Effector memory CD4-positive, alpha-beta T cell (primary cell): ENCODE measurements around the gene TSPAN5.

ENCODE experiments used
- DNase-seq, 3 donors: peaks; one replicate each; pipeline ENCODE4 v3.0.0-alpha.2; 2020
- H3K27ac ChIP-seq: 2 replicates; pipeline ENCODE4 v1.7.0; 2013; ENCODE audit warnings: mild to moderate bottlenecking, low read length, moderate library complexity; ENCODE audit not compliant: insufficient read depth, poor library complexity, severe bottlenecking
- H3K27me3 ChIP-seq: replicated peaks from 2 replicates; pipeline ENCODE4 v1.7.0; 2013; ENCODE audit warnings: mild to moderate bottlenecking, low read length; ENCODE audit not compliant: insufficient read depth, control insufficient read depth, poor library complexity, severe bottlenecking
- H3K36me3 ChIP-seq: 2 replicates; pipeline ENCODE4 v1.7.0; 2013; ENCODE audit warnings: mild to moderate bottlenecking, low read length, moderate library complexity; ENCODE audit not compliant: control insufficient read depth, insufficient read depth
- H3K4me1 ChIP-seq: 2 replicates; pipeline ENCODE4 v1.7.0; 2013; ENCODE audit warnings: low read length, mild to moderate bottlenecking; ENCODE audit not compliant: control insufficient read depth, insufficient read depth, poor library complexity, severe bottlenecking
- H3K4me3 ChIP-seq: 2 replicates; pipeline ENCODE4 v1.7.0; 2013; ENCODE audit warnings: low read length, low read depth, mild to moderate bottlenecking; ENCODE audit not compliant: insufficient read depth, poor library complexity, severe bottlenecking
- H3K9me3 ChIP-seq: 2 replicates; pipeline ENCODE4 v1.7.0; 2013; ENCODE audit warnings: mild to moderate bottlenecking, low read length, moderate library complexity; ENCODE audit not compliant: control insufficient read depth

The TSPAN5 gene

GRCh38 chr4:98674404-98675173, 16.2 kb upstream of the TSPAN5 start:
- no peaks in the 10 kb centered on the region for H3K9me3 ChIP-seq
- H3K4me1 ChIP-seq: no peaks in the 10 kb centered on the region
- H3K27ac ChIP-seq: no peak overlapping the region
- H3K4me3 ChIP-seq: no peak overlapping the region
- H3K27me3 ChIP-seq: peaks cover 3% of the 10 kb centered on the region
- no peak for DNase-seq
- no peaks in the 10 kb centered on the region for H3K36me3 ChIP-seq

GRCh38 chr4:98673978-98674377, 15.6 kb upstream of the TSPAN5 start:
- Histone ChIP-seq H3K36me3 (no peaks in the 10 kb centered on the region), H3K4me3 (no peak overlapping the region), H3K9me3 (no peaks in the 10 kb centered on the region), H3K4me1 (no peaks in the 10 kb centered on the region), H3K27me3 (peaks cover 3% of the 10 kb centered on the region), H3K27ac (no peak overlapping the region)
- DNase-seq: no peak

GRCh38 chr4:98673288-98673644, 14.9 kb upstream of the TSPAN5 start:
- no peak overlapping the region for H3K4me3 ChIP-seq
- no peaks in the 10 kb centered on the region for H3K36me3 ChIP-seq
- H3K4me1 ChIP-seq: no peaks in the 10 kb centered on the region
- no peak overlapping the region for H3K27ac ChIP-seq
- H3K27me3 ChIP-seq: peaks cover 3% of the 10 kb centered on the region
- H3K9me3 ChIP-seq: no peaks in the 10 kb centered on the region
- DNase-seq: no peak

DNA sequence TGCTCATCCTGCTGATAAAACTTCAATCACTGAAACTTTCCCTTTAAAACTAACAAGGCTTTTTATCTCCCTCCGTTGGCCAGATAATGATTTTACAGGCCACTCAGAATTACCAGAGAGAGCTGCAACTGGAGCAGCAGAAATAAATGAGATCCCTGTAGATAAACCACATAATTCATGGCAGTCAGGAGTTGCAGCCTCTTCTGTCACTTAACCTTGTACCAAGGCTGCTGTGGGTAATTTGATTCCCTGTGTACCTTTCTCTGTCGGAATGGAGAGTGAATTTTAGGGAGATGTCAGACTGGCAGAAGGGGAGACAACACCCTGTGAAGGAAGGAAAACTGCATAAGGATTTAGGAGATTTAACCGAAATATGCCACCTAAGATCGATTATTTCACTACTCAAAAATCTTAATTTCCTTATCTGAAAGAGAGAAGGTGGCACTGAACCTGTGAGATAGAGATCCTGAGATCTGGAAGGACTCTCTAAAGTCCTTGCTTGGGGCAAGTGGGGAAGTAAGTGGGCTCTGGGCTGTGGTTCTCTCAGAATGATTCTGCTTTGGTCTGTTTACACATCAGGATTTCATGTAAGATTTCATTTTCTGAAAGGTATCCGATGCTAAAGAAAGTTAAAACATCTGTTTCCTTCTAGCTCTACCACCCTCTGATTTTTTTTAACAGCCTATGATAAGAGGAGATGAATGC, 14.3 kb upstream of the TSPAN5 start:
- no peak for DNase-seq
- H3K27ac ChIP-seq: no peak overlapping the region
- H3K4me3 ChIP-seq: no peak overlapping the region
- H3K4me1 ChIP-seq: no peaks in the 10 kb centered on the region
- H3K9me3 ChIP-seq: no peaks in the 10 kb centered on the region
- H3K27me3 ChIP-seq: peaks cover 3% of the 10 kb centered on the region
- no peaks in the 10 kb centered on the region for H3K36me3 ChIP-seq

DNA sequence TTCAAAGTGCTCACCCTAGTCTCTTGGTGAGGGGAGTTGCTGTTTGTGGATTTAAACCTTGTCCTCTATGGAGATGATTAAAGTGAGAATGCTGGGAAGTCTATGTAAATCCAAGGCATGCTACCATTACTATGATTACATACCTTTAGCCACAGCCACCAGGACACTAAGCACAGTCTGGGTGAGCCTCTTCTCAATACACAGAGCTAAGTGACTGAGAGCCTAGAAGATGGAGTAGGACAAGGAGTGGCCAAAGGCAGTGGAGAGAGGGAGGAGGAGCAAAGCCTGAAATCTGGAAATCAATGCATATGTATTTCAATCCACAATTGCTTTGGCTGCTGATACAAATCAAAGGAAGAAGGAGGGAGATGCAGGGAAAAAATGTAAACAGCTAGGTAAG, 12.7 kb upstream of the TSPAN5 start:
- H3K9me3 ChIP-seq: no peaks in the 10 kb centered on the region
- H3K36me3 ChIP-seq: no peaks in the 10 kb centered on the region
- no peak overlapping the region for H3K4me3 ChIP-seq
- no peak for DNase-seq
- no peaks in the 10 kb centered on the region for H3K4me1 ChIP-seq
- H3K27me3 ChIP-seq: peaks cover 3% of the 10 kb centered on the region
- H3K27ac ChIP-seq: no peak overlapping the region

DNA sequence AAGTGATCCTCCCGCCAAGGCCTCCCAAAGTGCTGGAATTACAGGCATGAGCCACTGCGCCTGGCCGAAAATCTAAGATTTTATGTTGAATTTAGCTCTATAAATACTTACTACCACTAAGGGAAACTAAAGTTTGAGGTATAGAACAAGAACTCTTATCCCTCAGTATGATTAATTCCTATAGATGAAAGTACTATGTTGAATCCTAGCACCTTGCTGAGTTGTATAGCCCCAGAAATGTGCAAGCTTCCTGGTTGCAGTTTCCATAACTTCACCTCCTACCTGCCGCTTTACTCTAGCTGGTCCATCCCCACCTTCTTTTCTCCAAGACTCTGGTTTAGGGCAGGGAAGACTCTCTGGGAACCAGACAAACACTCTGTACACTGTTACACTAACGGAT, 11.8 kb upstream of the TSPAN5 start:
- Histone ChIP-seq H3K36me3 (no peaks in the 10 kb centered on the region), H3K27ac (no peak overlapping the region), H3K27me3 (peaks cover 3% of the 10 kb centered on the region), H3K4me1 (no peaks in the 10 kb centered on the region), H3K9me3 (no peaks in the 10 kb centered on the region), H3K4me3 (no peak overlapping the region)
- DNase-seq: no peak

DNA sequence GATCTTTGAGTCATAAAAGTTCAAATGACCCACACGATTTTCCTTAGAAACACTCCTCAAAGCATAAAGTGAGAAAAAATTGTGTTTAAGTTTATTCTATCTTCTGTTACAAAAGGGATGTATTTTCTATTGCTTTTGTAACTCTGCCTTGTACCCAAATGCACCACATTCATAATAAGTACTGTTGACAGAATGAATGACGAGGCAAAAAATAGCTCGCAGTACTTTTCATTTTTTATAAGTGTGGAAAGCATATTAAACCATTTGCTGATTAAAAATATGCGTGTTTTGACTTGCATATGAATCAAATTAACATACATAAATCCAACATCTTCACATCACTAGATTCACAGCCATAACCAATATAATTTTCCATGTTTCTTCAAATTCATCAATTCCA, 11.2 kb upstream of the TSPAN5 start:
- no peaks in the 10 kb centered on the region for H3K9me3 ChIP-seq
- no peak for DNase-seq
- peaks cover 3% of the 10 kb centered on the region for H3K27me3 ChIP-seq
- H3K4me1 ChIP-seq: no peaks in the 10 kb centered on the region
- no peaks in the 10 kb centered on the region for H3K36me3 ChIP-seq
- H3K4me3 ChIP-seq: no peak overlapping the region
- no peak overlapping the region for H3K27ac ChIP-seq

DNA sequence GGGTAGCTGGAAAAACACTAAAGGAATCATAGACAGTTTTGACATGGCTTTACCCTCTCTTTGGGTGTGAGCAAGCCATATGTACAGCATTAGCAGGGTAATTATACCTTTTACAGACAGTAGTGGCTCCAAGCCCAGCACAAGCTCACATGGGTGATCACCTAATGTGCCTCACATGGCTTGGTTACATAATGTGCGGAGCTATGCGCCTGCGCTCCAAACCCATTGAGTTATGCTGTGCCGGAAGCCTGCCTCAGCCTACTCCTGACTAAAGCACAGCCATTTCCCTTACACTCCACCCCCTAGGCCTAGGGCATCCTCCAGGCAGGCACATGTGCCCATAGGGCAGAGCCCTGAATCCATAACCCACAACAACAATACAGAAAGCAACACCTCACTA, 6.5 kb upstream of the TSPAN5 start:
- H3K36me3 ChIP-seq: no peaks in the 10 kb centered on the region
- H3K4me1 ChIP-seq: peaks cover 27% of the 10 kb centered on the region
- DNase-seq: no peak
- H3K4me3 ChIP-seq: no peak overlapping the region
- H3K9me3 ChIP-seq: no peaks in the 10 kb centered on the region
- peak overlapping the region; percentile 87 for H3K27ac ChIP-seq
- H3K27me3 ChIP-seq: no peaks in the 10 kb centered on the region

DNA sequence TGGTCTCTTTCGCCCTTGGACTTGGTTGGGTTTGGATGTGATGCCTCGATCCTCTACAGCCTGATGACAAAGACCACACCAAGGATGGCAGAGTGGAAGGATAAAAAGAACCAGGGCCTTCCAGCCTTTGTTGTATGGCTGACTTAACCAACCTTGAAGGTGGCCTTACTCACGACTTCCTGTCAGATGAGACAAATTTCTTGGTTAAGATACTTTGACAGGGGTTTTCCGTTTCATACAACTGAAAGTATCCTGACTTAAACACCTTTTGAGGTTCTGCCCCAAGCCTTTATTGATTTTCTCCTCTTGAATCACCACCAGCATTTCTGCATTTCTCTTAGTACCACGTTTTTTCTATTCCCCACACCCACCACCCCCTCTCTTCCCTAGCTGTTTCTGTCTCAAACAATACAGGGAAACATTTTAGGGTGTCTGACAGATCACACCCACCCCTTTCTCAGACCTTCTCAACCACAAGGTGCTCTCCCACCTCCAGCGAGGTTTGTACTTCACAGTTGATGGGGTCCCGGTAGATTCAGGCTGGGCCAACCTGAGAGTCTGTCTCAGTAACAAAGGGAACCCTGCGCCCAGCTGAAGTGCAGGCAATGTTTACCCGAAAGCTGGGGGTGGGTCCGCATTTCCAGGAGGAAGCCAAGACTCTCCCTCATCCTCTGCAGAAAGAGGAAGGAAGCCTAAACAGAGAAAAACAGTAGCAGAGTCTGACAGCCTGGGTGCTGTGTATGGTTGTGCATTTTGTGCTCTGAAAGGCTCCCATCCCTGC, 5.0 kb upstream of the TSPAN5 start:
- Histone ChIP-seq H3K9me3 (no peaks in the 10 kb centered on the region), H3K27me3 (no peaks in the 10 kb centered on the region), H3K4me3 (no peak overlapping the region), H3K36me3 (no peaks in the 10 kb centered on the region), H3K27ac (peak overlapping the region; percentile 87), H3K4me1 (peaks cover 39% of the 10 kb centered on the region)
- peak; percentile 31 to 47 (median 40) for DNase-seq
